Measurements from ENCODE around the gene HDAC8. TPM values are rescaled to one million over a fixed set of nuclear protein-coding genes. Genes with fewer than 3 reads are reported as not detected.
"Not testable (repeated sequence)": the region's sequence is repeated elsewhere in the genome, so short reads cannot be mapped to it uniquely, and the experiment has no call there.

HDAC8 gene
- total and polyA plus RNA-seq, 8 donors: 13.0 to 61.1 (median 32.9) TPM

GRCh38 chrX:72526534-72527508, 45.8 kb downstream of the HDAC8 start:
- H3K9me3 ChIP-seq: peaks cover 0 to 3% (median 0%) of the 10 kb centered on the region in 4 donors
- DNase-seq: peak in 1 of 2 donors; percentile 9
- H3K36me3 ChIP-seq: no peaks in the 10 kb centered on the region
- WGBS, 5 donors: 53 to 84% (median 73%) methylated on average over 6 of the region's 6 CpGs
- no peak overlapping the region for H3K27ac ChIP-seq
- peaks cover 0 to 8% (median 0%) of the 10 kb centered on the region in 4 donors for H3K4me1 ChIP-seq
- H3K27me3 ChIP-seq: no peaks in the 10 kb centered on the region
- intact Hi-C loops (cut with DNase I; ENCODE audit: low total_unique reads): no loop called here
- no peak overlapping the region for H3K4me3 ChIP-seq
- TF ChIP-seq POLR2AphosphoS5 (IDR thresholded peaks at IDR 0.05) (no peak), EP300 (IDR thresholded peaks at IDR 0.05) (no peak), CTCF (IDR thresholded peaks at IDR 0.05) (no peak), POLR2A (IDR thresholded peaks at IDR 0.05) (no peak)

GRCh38 chrX:72498782-72499181, 73.9 kb downstream of the HDAC8 start:
- no peak overlapping the region for H3K4me3 ChIP-seq
- intact Hi-C loops (cut with DNase I; ENCODE audit: low total_unique reads): no loop called here
- H3K9me3 ChIP-seq: peaks cover 0 to 22% (median 8%) of the 10 kb centered on the region in 4 donors
- H3K4me1 ChIP-seq: no peaks in the 10 kb centered on the region
- H3K36me3 ChIP-seq: no peaks in the 10 kb centered on the region
- H3K27ac ChIP-seq: no peak overlapping the region
- no peak for DNase-seq
- no peaks in the 10 kb centered on the region for H3K27me3 ChIP-seq
- TF ChIP-seq EP300 (IDR thresholded peaks at IDR 0.05): no peak

GRCh38 chrX:72495046-72495445, 77.6 kb downstream of the HDAC8 start:
- WGBS, 5 donors: 71 to 84% (median 79%) methylated on average over 6 of the region's 6 CpGs

GRCh38 chrX:72492499-72492898, 80.1 kb downstream of the HDAC8 start:
- 79 to 90% (median 89%) methylated on average over 1 of the region's 1 CpG for WGBS, 5 donors
- no peak for DNase-seq
- peaks cover 0 to 12% (median 11%) of the 10 kb centered on the region in 4 donors for H3K36me3 ChIP-seq
- TF ChIP-seq POLR2A (IDR thresholded peaks at IDR 0.05) (no peak), POLR2AphosphoS5 (IDR thresholded peaks at IDR 0.05) (no peak), EP300 (IDR thresholded peaks at IDR 0.05) (no peak), CTCF (IDR thresholded peaks at IDR 0.05) (no peak)
- no peak overlapping the region for H3K27ac ChIP-seq
- H3K9me3 ChIP-seq: no peaks in the 10 kb centered on the region
- no peaks in the 10 kb centered on the region for H3K4me1 ChIP-seq
- H3K4me3 ChIP-seq: no peak overlapping the region
- H3K27me3 ChIP-seq: no peaks in the 10 kb centered on the region
- intact Hi-C loops (cut with DNase I; ENCODE audit: low total_unique reads): no loop called here

More at GRCh38 chrX:72495046-72495445, 77.6 kb downstream of the HDAC8 start:
- no peaks in the 10 kb centered on the region for H3K27me3 ChIP-seq
- no peaks in the 10 kb centered on the region for H3K4me1 ChIP-seq
- no peak overlapping the region for H3K4me3 ChIP-seq
- intact Hi-C loops (cut with DNase I; ENCODE audit: low total_unique reads): no loop called here
- no peaks in the 10 kb centered on the region for H3K36me3 ChIP-seq
- peak in 1 of 2 donors; percentile 68 for DNase-seq
- H3K27ac ChIP-seq: no peak overlapping the region
- TF ChIP-seq EP300 (IDR thresholded peaks at IDR 0.05): no peak
- no peak for TF ChIP-seq POLR2A (IDR thresholded peaks at IDR 0.05)
- TF ChIP-seq CTCF (IDR thresholded peaks at IDR 0.05): no peak
- peaks cover 0 to 8% (median 1%) of the 10 kb centered on the region in 4 donors for H3K9me3 ChIP-seq

GRCh38 chrX:72490221-72490620, 82.4 kb downstream of the HDAC8 start:
- intact Hi-C loops (cut with DNase I; ENCODE audit: low total_unique reads); H3K27me3 ChIP-seq; H3K27ac ChIP-seq; H3K4me1 ChIP-seq; H3K4me3 ChIP-seq; H3K9me3 ChIP-seq; DNase-seq: not testable (repeated sequence)
- 83 to 100% (median 92%) methylated on average over 4 to 6 of the region's 6 CpGs for WGBS, 5 donors
- peaks cover 0 to 25% (median 12%) of the 10 kb centered on the region in 4 donors for H3K36me3 ChIP-seq

Data from stomach (tissue), 9 donors.